Right lobe of liver (tissue), 6 donors: ENCODE measurements around the gene TGFB2. TPM values are rescaled to one million over a fixed set of nuclear protein-coding genes. Genes with fewer than 3 reads are reported as not detected.

Source experiments
- ATAC-seq, 4 donors: fragments of 200-7000 bp; cut with Tn5 transposase; one replicate each; pipeline ENCODE4 v1.9.1; 2020; ENCODE audit warnings: mild to moderate bottlenecking in 4 of 4, moderate library complexity in 4 of 4
- DNase-seq, 3 donors: peaks; one replicate each; pipeline ENCODE4 v3.0.0-alpha.2; 2020
- H3K27ac ChIP-seq, 3 donors: fragments of 200-600 bp; one replicate each; pipeline ENCODE4 v1.8.0; 2022
- H3K27me3 ChIP-seq, 2 donors: fragments of 200-600 bp; one replicate each; pipeline ENCODE4 v1.8.0; 2022
- H3K36me3 ChIP-seq, 4 donors: fragments of 200-600 bp; sonication (generic) in 1 of 4; one replicate each; pipeline versions ENCODE4 v1.5.1 to v1.8.0; 2017 to 2022; ENCODE audit warnings: control low read depth in 1 of 4
- H3K4me1 ChIP-seq, 4 donors: fragments of 200-600 bp; sonication (generic) in 1 of 4; one replicate each; pipeline versions ENCODE4 v1.5.1 to v1.8.0; 2017 to 2022; ENCODE audit warnings: control low read depth in 1 of 4
- H3K4me3 ChIP-seq, 3 donors: fragments of 200-600 bp; one replicate each; pipeline ENCODE4 v1.8.0; 2022
- H3K9me3 ChIP-seq, 4 donors: fragments of 200-600 bp; sonication (generic) in 1 of 4; one replicate each; pipeline versions ENCODE4 v1.5.1 to v1.8.0; 2017 to 2022; ENCODE audit warnings: control low read depth in 1 of 4
- POLR2A ChIP-seq: fragments of 450-650 bp; IDR thresholded peaks from one replicate; pipeline ENCODE4 v1.6.1; 2017; ENCODE audit warnings: antibody characterized with exemption, mild to moderate bottlenecking
- WGBS: methylation state at CpG from one replicate; pipeline ENCODE4 v1.1.6; 2018; ENCODE audit warnings: low coverage, low lambda C conversion rate; ENCODE audit not compliant: insufficient coverage; ENCODE audit errors: missing lambda C conversion rate; 5-methylcytosine and 5-hydroxymethylcytosine counted together
- intact Hi-C, 2 donors: fragments of 100-400 bp; cut with DNase I; formaldehyde crosslinking; loops; one replicate each; pipeline versions ENCODE4 v1.11.2 to v1.14.1; 2022
- total RNA-seq, 6 experiments: library from RNA; depleted of rRNA in 2 of 6; stranded (reverse); fragments of >200 nt in 2 of 6; fragmentation: NEBNext Ultra II Directional in 3 of 6; extraction: Animal tissue kit (Norgen Biotek cat#: 25700) in 3 of 6; gene quantifications; one replicate each; pipeline versions ENCODE4 v1.1.0 to v1.2.4, GENCODE V29; 2016 to 2023
- TF ChIP-seq, protein P1 (sequence below), 4 donors: fragments of 200-600 bp in 3 of 4; fragments of 450-650 bp in 1 of 4; IDR thresholded peaks; one replicate each; pipeline versions ENCODE4 v1.5.1 to v1.8.0; 2016 to 2022; ENCODE audit warnings: antibody characterized with exemption in 4 of 4, mild to moderate bottlenecking in 2 of 4
- donor health status: DM: no; HTN: yes; CAD: no.
- donor health status: DM: no; HTN: no; CAD: no.
- donor health status: DM: no; HTN: no; CAD: no.
- donor health status: DM: no; HTN: yes; CAD: no.
- donor health status: DM: no; HTN: yes; CAD: no.

Gene TGFB2
- total RNA-seq, 6 experiments from 2014 or later = 0.18 to 2.8 (median 0.34) TPM

GRCh38 chr1:218390618-218391017, 45.5 kb downstream of the TGFB2 start:
- no peaks in the 10 kb centered on the region for H3K4me1 ChIP-seq
- H3K9me3 ChIP-seq = no peaks in the 10 kb centered on the region
- TF ChIP-seq, protein P1, sequence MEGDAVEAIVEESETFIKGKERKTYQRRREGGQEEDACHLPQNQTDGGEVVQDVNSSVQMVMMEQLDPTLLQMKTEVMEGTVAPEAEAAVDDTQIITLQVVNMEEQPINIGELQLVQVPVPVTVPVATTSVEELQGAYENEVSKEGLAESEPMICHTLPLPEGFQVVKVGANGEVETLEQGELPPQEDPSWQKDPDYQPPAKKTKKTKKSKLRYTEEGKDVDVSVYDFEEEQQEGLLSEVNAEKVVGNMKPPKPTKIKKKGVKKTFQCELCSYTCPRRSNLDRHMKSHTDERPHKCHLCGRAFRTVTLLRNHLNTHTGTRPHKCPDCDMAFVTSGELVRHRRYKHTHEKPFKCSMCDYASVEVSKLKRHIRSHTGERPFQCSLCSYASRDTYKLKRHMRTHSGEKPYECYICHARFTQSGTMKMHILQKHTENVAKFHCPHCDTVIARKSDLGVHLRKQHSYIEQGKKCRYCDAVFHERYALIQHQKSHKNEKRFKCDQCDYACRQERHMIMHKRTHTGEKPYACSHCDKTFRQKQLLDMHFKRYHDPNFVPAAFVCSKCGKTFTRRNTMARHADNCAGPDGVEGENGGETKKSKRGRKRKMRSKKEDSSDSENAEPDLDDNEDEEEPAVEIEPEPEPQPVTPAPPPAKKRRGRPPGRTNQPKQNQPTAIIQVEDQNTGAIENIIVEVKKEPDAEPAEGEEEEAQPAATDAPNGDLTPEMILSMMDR (IDR thresholded peaks at IDR 0.05) = no peak
- no peak for TF ChIP-seq POLR2A
- 57% methylated on average over 3 of the region's 3 CpGs for WGBS
- intact Hi-C loops = no loop called here
- no peak overlapping the region for H3K27ac ChIP-seq
- no peak overlapping the region for H3K4me3 ChIP-seq
- DNase-seq = no peak
- H3K27me3 ChIP-seq = no peaks in the 10 kb centered on the region
- no peak for ATAC-seq
- H3K36me3 ChIP-seq = no peaks in the 10 kb centered on the region

- H3K36me3 ChIP-seq = no peaks in the 10 kb centered on the region
- intact Hi-C loops = no loop called here
- H3K27ac ChIP-seq = no peak overlapping the region
- H3K4me3 ChIP-seq = no peak overlapping the region
- DNase-seq (no peak), ATAC-seq (no peak)
- TF ChIP-seq POLR2A = no peak
- TF ChIP-seq, protein P1 (IDR thresholded peaks at IDR 0.05) = no peak
- no peaks in the 10 kb centered on the region for H3K9me3 ChIP-seq
- H3K27me3 ChIP-seq = no peaks in the 10 kb centered on the region
- 93% methylated on average over 3 of the region's 4 CpGs for whole genome bisulfite sequencing
- H3K4me1 ChIP-seq = no peaks in the 10 kb centered on the region
Observed at GRCh38 chr1:218392780-218393179, 47.6 kb downstream of the TGFB2 start.

DNA sequence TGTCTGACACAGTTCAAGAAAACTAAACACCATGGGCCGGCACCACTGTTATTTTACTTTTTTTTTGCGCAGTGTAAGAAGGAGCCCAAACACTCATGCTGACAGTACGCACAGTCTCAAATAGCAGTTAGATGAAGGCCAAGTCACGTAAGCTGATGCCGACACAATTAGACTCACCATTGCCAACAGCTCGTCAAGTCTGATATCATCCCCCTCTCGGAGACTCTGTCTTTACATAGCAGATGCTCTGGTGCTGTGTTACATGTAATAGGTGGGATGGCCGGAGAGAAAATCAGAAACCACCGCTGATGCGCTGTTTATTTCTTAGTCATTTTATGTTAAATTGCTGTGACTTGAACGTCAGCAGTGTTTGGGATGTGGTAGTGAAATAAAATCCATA, 49.3 kb downstream of the TGFB2 start:
- no peaks in the 10 kb centered on the region for H3K27me3 ChIP-seq
- TF ChIP-seq POLR2A = no peak
- TF ChIP-seq, protein P1 (IDR thresholded peaks at IDR 0.05) = no peak
- no peaks in the 10 kb centered on the region for H3K9me3 ChIP-seq
- H3K36me3 ChIP-seq = no peaks in the 10 kb centered on the region
- intact Hi-C loops = no loop called here
- H3K4me1 ChIP-seq = no peaks in the 10 kb centered on the region
- 87% methylated on average over 7 of the region's 11 CpGs for WGBS
- ATAC-seq = no peak
- H3K4me3 ChIP-seq = no peak overlapping the region
- DNase-seq = no peak
- H3K27ac ChIP-seq = no peak overlapping the region

DNA sequence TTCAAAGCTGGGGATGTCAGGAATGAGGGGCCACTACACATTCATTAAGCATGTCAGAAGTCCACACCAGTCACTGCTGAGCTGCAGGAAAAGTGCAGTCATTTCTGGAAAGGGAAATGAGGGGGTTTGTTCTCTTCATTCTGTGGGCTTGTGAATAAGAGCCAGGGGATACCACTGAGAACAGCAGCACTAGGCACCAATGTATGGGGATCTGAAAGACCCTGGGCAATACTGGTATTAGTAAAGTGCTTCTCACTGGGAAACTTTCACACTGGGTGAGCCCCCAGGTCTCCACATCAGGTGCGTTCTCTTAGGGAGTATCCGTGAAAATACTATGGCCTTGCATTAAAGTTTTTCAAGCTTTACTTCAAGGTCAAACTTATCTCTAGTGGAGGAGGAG, 49.9 kb downstream of the TGFB2 start:
- DNase-seq = no peak
- WGBS = 100% methylated on average over 2 of the region's 2 CpGs
- Histone ChIP-seq H3K27me3 (no peaks in the 10 kb centered on the region), H3K27ac (no peak overlapping the region), H3K4me3 (no peak overlapping the region), H3K36me3 (no peaks in the 10 kb centered on the region), H3K9me3 (no peaks in the 10 kb centered on the region), H3K4me1 (no peaks in the 10 kb centered on the region)
- no peak for TF ChIP-seq POLR2A
- TF ChIP-seq, protein P1 (IDR thresholded peaks at IDR 0.05) = no peak
- intact Hi-C loops = no loop called here
- no peak for ATAC-seq

- no peak for DNase-seq
- TF ChIP-seq, protein P1 (IDR thresholded peaks at IDR 0.05) = no peak
- WGBS = 64% methylated on average over 1 of the region's 1 CpG
- Histone ChIP-seq H3K36me3 (no peaks in the 10 kb centered on the region), H3K27me3 (no peaks in the 10 kb centered on the region), H3K27ac (no peak overlapping the region), H3K4me1 (no peaks in the 10 kb centered on the region), H3K9me3 (no peaks in the 10 kb centered on the region), H3K4me3 (no peak overlapping the region)
- ATAC-seq = no peak
- intact Hi-C loops = no loop called here
Observed at GRCh38 chr1:218395916-218396315, 50.8 kb downstream of the TGFB2 start.
